OCI-LY1 (cell line): ENCODE measurements around the gene GTF2IRD2.
A peak's percentile ranks its signal among the peaks of the same experiment; 100 is the strongest.
"Not testable (repeated sequence)": the region's sequence is repeated elsewhere in the genome, so short reads cannot be mapped to it uniquely, and the experiment has no call there.

Experiments
- H2AFZ ChIP-seq: fragments of 200-600 bp; sonication (generic), shearing (Covaris generic); 2 replicates; pipeline ENCODE4 v1.6.0; 2014; ENCODE audit warnings: antibody characterized with exemption, mild to moderate bottlenecking, low read length
- H3F3A ChIP-seq: fragments of 200-600 bp; sonication (generic), shearing (Covaris generic); 2 replicates; pipeline ENCODE4 v1.6.0; 2014; ENCODE audit warnings: mild to moderate bottlenecking, antibody characterized with exemption, low read length, moderate library complexity; ENCODE audit not compliant: insufficient read depth
- H3K27ac ChIP-seq: fragments of 200-600 bp; sonication (generic); 2 replicates; pipeline ENCODE4 v1.5.1; 2014; ENCODE audit warnings: low read length, mixed run types, mild to moderate bottlenecking, low read depth; ENCODE audit not compliant: poor library complexity, severe bottlenecking
- H3K27me3 ChIP-seq: fragments of 200-600 bp; sonication (generic); 2 replicates; pipeline ENCODE4 v1.6.0; 2014; ENCODE audit warnings: antibody characterized with exemption, mild to moderate bottlenecking, low read length, moderate library complexity; ENCODE audit not compliant: insufficient read depth
- H3K36me3 ChIP-seq: fragments of 200-600 bp; sonication (generic); 2 replicates; pipeline ENCODE4 v1.6.1; 2014; ENCODE audit warnings: mild to moderate bottlenecking, antibody characterized with exemption, low read length, moderate library complexity, mixed read lengths; ENCODE audit not compliant: insufficient read depth
- H3K4me1 ChIP-seq: fragments of 200-600 bp; sonication (generic); 2 replicates; pipeline ENCODE4 v1.5.1; 2014; ENCODE audit warnings: mild to moderate bottlenecking, low read length, moderate library complexity; ENCODE audit not compliant: insufficient read depth, severe bottlenecking
- H3K4me2 ChIP-seq: fragments of 200-600 bp; sonication (generic), shearing (Covaris generic); 2 replicates; pipeline ENCODE4 v1.6.1; 2014; ENCODE audit warnings: low read length
- H3K4me3 ChIP-seq: fragments of 200-600 bp; sonication (generic); 2 replicates; pipeline ENCODE4 v1.5.1; 2014; ENCODE audit warnings: low read length, low read depth, mild to moderate bottlenecking, mixed read lengths; ENCODE audit not compliant: poor library complexity, severe bottlenecking
- H3K79me2 ChIP-seq: fragments of 200-600 bp; shearing (Covaris generic); 2 replicates; pipeline ENCODE4 v1.6.1; 2016; ENCODE audit warnings: mixed run types, low read length, mixed read lengths; ENCODE audit not compliant: insufficient read depth
- H3K9ac ChIP-seq: fragments of 200-600 bp; sonication (generic), shearing (Covaris generic); 2 replicates; pipeline ENCODE4 v1.6.1; 2014; ENCODE audit warnings: mild to moderate bottlenecking, low read length, mixed read lengths
- H3K9me2 ChIP-seq: fragments of 200-600 bp; sonication (generic), shearing (Covaris generic); 2 replicates; pipeline ENCODE4 v1.6.1; 2014; ENCODE audit warnings: low read depth, mild to moderate bottlenecking, low read length, mixed read lengths
- H3K9me3 ChIP-seq: fragments of 200-600 bp; shearing (Covaris generic); 2 replicates; pipeline ENCODE4 v1.6.1; 2014; ENCODE audit warnings: low read length, mixed read lengths
- H4K20me1 ChIP-seq: fragments of 200-600 bp; sonication (generic), shearing (Covaris generic); 2 replicates; pipeline ENCODE4 v1.6.0; 2016; ENCODE audit warnings: mild to moderate bottlenecking, low read length; ENCODE audit not compliant: insufficient read depth

GTF2IRD2 gene

DNA sequence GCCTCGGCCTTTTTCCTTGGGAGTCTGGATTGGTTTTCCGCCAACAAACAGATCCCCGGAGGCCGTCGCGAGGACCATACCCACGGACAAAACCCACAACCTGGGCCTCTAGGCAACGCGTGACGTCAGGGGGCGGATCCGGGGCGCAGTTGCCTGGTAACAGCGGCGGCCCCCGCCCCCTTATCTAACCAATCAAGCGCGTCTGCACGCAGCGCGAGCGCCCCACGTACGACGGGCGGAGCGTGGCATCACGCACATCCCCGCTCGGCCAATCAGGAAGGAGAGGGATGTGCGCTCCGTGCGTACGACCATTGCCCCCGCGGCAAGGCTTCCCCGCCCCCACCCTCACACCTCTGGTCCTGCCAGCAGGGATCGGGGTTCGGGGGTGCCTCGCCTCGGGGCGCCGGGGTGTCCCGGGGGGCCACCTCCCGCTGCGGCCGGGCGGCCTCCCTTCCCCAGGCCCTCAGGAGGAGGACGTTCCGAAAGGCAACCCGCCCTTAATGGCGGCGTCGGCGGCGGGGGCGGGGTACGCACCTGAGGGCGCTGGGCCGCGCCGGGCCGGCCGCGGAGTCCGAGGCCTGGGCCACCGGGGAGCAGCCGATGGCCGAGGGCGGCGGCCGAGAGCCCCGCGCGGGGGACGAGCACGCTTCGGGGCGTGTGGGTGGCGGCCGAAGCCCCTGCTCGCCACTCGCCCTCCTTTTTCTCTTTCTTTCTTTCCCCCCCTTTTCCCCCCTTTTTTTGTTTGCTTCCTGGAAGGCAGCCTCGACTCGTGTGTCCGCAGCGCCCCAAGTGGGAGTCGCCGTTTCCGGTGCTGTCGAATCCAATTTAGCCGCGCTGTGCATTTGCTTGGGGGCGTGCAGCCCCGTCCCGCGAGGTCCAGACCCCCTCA is at the start of gene GTF2IRD2:
Gene GTF2IRD2 (minus strand): TSS at position 773 of the 889 bp plus-strand sequence. CDS start 15,227 bp downstream, outside the sequence.
- H3K9me3 ChIP-seq, H3K9ac ChIP-seq, H3K9me2 ChIP-seq, H3K79me2 ChIP-seq, H4K20me1 ChIP-seq, H3K36me3 ChIP-seq, H3K4me2 ChIP-seq, H3K4me1 ChIP-seq, H2AFZ ChIP-seq, H3K27ac ChIP-seq, H3F3A ChIP-seq, H3K27me3 ChIP-seq, H3K4me3 ChIP-seq: not testable (repeated sequence)

DNA sequence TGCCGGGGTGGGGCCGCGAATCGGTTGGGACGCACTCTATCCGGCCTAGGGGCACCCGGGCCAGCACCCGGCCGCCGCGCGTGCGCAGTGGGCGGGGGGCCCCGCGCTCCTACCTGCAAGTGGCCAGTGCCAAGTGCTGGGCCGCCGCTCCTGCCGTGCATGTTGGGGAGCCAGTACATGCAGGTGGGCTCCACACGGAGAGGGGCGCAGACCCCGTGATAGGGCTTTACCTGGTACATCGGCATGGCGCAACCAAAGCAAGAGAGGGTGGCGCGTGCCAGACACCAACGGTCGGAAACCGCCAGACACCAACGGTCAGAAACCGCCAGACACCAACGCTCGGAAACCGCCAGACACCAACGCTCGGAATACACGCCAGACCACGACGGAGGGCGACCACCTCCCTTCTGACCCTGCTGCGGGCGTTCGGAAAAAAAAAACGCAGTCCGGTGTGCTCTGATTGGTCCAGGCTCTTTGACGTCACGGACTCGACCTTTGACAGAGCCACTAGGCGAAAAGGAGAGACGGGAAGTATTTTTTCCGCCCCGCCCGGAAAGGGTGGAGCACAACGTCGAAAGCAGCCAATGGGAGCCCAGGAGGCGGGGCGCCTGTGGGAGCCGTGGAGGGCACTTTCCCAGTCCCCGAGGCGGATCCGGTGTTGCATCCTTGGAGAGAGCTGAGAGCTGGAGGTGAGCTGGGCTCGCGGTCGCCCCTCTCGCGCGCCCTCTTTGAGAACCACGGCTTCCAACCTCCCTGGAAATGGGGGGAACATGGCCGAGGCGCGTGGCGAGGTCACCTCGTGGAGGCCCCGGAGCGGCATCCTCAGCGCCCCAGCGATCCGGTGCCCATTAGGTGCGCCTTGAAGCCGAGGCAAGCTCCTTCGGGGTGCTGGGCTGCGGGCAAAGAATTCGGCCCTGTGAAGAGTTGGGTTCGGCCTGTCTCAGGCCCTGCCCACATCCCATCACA is 39.0 kb upstream of the GTF2IRD2 start:
- H3K27me3 ChIP-seq, H4K20me1 ChIP-seq, H2AFZ ChIP-seq, H3K9me2 ChIP-seq, H3K79me2 ChIP-seq, H3F3A ChIP-seq, H3K36me3 ChIP-seq, H3K4me1 ChIP-seq, H3K9me3 ChIP-seq: not testable (repeated sequence)
- Histone ChIP-seq H3K27ac (peak overlapping the region; percentile 77), H3K4me2 (peak overlapping the region; percentile 50; the same call in 1 of the 2 replicates), H3K9ac (peak overlapping the region; percentile 72), H3K4me3 (peak overlapping the region; percentile 73)

DNA sequence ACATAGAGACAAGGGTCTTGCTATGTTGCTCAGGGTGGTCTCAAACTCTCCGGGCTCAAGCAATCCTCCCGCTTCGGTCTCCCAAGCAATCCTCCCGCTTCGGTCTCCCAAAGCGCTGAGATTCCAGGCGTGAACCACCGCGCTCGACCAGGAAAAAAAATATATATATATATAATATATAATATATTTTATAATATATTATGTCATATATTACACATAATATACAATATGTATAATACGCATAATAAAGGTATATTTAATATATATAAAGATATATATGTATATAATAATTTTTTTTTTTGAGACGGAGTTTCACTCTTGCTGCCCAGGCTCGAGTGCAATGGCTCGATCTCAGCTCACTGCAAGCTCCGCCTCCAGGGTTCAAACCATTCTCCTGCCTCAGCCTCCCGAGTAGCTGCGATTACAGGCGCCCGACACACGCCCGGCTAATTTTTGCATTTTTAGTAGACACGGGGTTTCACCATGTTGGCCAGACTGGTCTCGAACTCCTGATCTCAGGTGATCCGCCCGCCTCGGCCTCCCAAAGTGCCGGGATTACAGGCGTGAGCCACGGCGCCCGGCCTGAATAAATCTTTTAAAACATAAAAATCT is 38.2 kb upstream of the GTF2IRD2 start:
- not testable (repeated sequence) for H3K9ac ChIP-seq, H3F3A ChIP-seq, H3K9me2 ChIP-seq, H3K27ac ChIP-seq, H3K4me1 ChIP-seq, H2AFZ ChIP-seq, H3K79me2 ChIP-seq, H3K27me3 ChIP-seq, H3K4me2 ChIP-seq, H3K9me3 ChIP-seq, H4K20me1 ChIP-seq, H3K36me3 ChIP-seq
- peak overlapping the region; percentile 47 for H3K4me3 ChIP-seq

DNA sequence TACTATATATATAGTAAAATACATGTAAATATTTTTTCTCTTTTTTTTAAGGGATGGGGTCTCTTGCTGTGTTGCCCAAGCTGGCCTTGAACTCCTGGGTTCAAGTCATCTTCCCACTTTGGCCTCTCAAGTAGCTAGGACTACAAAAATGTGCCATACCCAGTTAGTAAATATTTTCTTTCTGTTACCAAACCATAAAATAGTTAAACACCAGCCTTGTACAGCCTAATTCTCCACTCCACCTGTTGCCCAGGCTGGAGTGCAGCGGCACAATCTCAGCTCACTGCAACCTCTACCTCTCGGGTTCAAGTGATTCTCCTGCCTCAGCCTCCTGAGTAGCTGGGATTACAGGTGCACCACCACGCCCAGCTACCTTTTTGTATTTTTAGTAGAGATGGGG is 33.9 kb upstream of the GTF2IRD2 start:
- H3K9me2 ChIP-seq, H3F3A ChIP-seq, H3K9me3 ChIP-seq, H3K27ac ChIP-seq, H2AFZ ChIP-seq, H3K4me1 ChIP-seq, H3K79me2 ChIP-seq, H3K9ac ChIP-seq, H3K27me3 ChIP-seq, H4K20me1 ChIP-seq, H3K36me3 ChIP-seq, H3K4me2 ChIP-seq, H3K4me3 ChIP-seq: not testable (repeated sequence)

DNA sequence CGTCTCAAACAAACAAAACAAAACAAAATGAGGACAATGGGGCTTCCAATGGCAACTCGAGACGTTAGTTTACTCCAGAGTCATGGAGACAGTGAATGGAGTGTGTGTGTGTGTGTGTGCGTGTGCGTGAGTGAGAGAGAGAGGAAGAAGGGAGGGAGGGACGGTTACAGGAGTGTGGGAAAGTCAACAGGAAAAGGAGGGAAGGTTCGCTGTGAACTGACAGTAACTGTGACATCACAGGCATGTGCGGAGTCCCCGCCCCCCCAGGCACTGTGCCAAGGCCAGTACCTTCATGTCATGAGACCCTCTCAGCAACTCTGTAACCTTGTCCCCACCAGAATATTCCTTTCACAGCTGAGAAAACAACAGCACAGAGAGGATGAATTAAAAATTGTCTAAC is 30.7 kb upstream of the GTF2IRD2 start:
- not testable (repeated sequence) for H2AFZ ChIP-seq, H3K9me2 ChIP-seq, H3F3A ChIP-seq, H3K4me3 ChIP-seq, H3K79me2 ChIP-seq, H3K9me3 ChIP-seq, H3K27me3 ChIP-seq, H3K4me2 ChIP-seq, H3K4me1 ChIP-seq, H4K20me1 ChIP-seq, H3K36me3 ChIP-seq, H3K9ac ChIP-seq, H3K27ac ChIP-seq

DNA sequence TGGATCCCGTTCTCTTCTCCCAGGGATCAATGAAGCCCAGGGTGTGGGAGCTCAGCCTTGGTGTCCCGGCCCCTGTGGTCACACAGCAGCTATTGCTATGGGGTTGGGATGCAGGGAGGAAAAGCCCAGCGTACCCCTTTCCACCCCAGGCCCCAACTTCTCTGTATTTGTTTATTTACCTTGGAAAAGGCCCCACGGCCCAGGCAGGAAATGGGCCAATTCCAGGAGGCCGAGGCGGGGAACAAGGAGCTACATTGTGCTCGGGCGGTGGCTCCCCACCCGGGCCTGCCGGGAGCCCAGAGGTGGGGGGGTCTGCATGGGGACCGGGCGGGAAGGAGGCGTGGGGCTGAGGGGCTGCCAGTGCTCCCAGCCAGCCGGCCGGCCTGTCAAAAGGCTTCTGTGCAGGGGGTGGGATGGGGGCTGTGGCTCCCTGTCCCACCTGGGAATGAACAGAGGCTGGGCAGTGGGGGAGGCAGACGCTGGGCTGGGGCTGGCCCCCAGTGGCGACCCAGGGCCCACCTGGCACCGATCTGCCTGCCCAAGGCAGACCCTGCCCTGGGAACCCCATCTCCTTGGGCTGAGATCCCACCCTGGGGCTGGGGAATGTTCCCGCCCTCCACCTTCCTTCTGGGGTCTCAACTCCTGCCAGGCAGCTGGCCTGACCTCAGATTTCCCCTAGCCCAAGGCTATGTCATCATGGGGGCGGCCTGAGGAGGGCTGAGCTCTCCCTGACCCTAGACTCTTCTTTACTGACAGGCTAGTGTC is 23.5 kb upstream of the GTF2IRD2 start:
- H3K79me2 ChIP-seq, H3K4me1 ChIP-seq, H3K36me3 ChIP-seq, H3F3A ChIP-seq, H3K9me3 ChIP-seq, H4K20me1 ChIP-seq, H3K27me3 ChIP-seq, H3K9ac ChIP-seq, H3K4me2 ChIP-seq, H3K4me3 ChIP-seq, H3K9me2 ChIP-seq, H3K27ac ChIP-seq, H2AFZ ChIP-seq: not testable (repeated sequence)
